RWPE1 (cell line): ENCODE data around the gene SLC8B1.
A peak's percentile ranks its signal among the peaks of the same experiment; 100 is the strongest.

Experiments
- CTCF ChIA-PET: fragments of 350-600 bp; sonication (Branson Sonifier 250); formaldehyde crosslinking; extraction: SDS; loops from one replicate; lab custom pipeline; 2021; lab: Yijun Ruan, JAX
- POLR2A ChIA-PET: fragments of 400-600 bp; formaldehyde crosslinking; extraction: SDS; loops from one replicate; lab custom pipeline; 2020; ENCODE audit warnings: antibody characterized with exemption; ENCODE audit not compliant: low non-redundant PET; lab: Yijun Ruan, JAX
- DNase-seq: peaks from one replicate; pipeline ENCODE4 v3.0.0; 2012; ENCODE audit warnings: low spot score
- H3K27ac ChIP-seq: fragments of 450-650 bp; 2 replicates; pipeline ENCODE4 v1.5.1; 2017
- CTCF ChIP-seq: fragments of 450-650 bp; conservative IDR thresholded peaks from 2 replicates; pipeline ENCODE4 v1.5.1; 2017; ENCODE audit warnings: low read depth, mild to moderate bottlenecking

Gene SLC8B1

GRCh38 chr12:113251404-113252070 lies 83.4 kb downstream of the SLC8B1 start:
- POLR2A ChIA-PET = no interaction called here
- TF ChIP-seq CTCF = no peak
- CTCF ChIA-PET = interaction anchor here (0.6 kb wide), 1 partner anchor 58 kb away, joined by 3 read pairs; no protein-coding TSS in a partner anchor
- no peak for DNase-seq
- peak overlapping the region; percentile 6; the same call in 1 of the 2 replicates for H3K27ac ChIP-seq

GRCh38 chr12:113250045-113250444 lies 84.9 kb downstream of the SLC8B1 start:
- no peak for DNase-seq
- CTCF ChIA-PET = interaction anchor here (0.5 kb wide), 1 partner anchor 40 kb away, joined by 3 read pairs; no protein-coding TSS in a partner anchor
- POLR2A ChIA-PET = no interaction called here
- peak overlapping the region; percentile 29 for H3K27ac ChIP-seq
- TF ChIP-seq CTCF = no peak

- CTCF ChIA-PET = no interaction called here
- no peak for TF ChIP-seq CTCF
- DNase-seq = no peak
Observed at GRCh38 chr12:113249546-113249945, 85.4 kb downstream of the SLC8B1 start.

GRCh38 chr12:113248842-113249435 lies 86.0 kb downstream of the SLC8B1 start:
- ChIA-PET POLR2A (no interaction called here), CTCF (no interaction called here)
- no peak for TF ChIP-seq CTCF
- H3K27ac ChIP-seq = peak overlapping the region; percentile 98
- DNase-seq = no peak

More at GRCh38 chr12:113249546-113249945, 85.4 kb downstream of the SLC8B1 start:
- POLR2A ChIA-PET = no interaction called here
- H3K27ac ChIP-seq = peak overlapping the region; percentile 29; the same call in 1 of the 2 replicates
